ENCODE measurements around the gene EEF2K.

The EEF2K gene

GRCh38 chr16:22265351-22265750 lies 59.3 kb downstream of the EEF2K start:
- no peak for DNase-seq (ENCODE audit: low read depth)
- no peak for TF ChIP-seq CTCF (conservative IDR thresholded peaks at IDR 0.05; ENCODE audit: low read depth, low read length)
- no peak overlapping the region for H3K4me3 ChIP-seq (ENCODE audit: low read length)

GRCh38 chr16:22266546-22266945 lies 60.5 kb downstream of the EEF2K start:
- no peak for TF ChIP-seq CTCF (conservative IDR thresholded peaks at IDR 0.05; ENCODE audit: low read depth, low read length)
- no peak for DNase-seq (ENCODE audit: low read depth)
- H3K4me3 ChIP-seq (ENCODE audit: low read length), result no peak overlapping the region

GRCh38 chr16:22267764-22268163 lies 61.7 kb downstream of the EEF2K start:
- no peak for TF ChIP-seq CTCF (conservative IDR thresholded peaks at IDR 0.05; ENCODE audit: low read depth, low read length)
- no peak overlapping the region for H3K4me3 ChIP-seq (ENCODE audit: low read length)
- no peak for DNase-seq (ENCODE audit: low read depth)

GRCh38 chr16:22270525-22270924 lies 64.4 kb downstream of the EEF2K start:
- DNase-seq (ENCODE audit: low read depth), result no peak

GRCh38 chr16:22272870-22273650 lies 67.0 kb downstream of the EEF2K start:
- no peak for TF ChIP-seq CTCF (conservative IDR thresholded peaks at IDR 0.05; ENCODE audit: low read depth, low read length)
- H3K4me3 ChIP-seq (ENCODE audit: low read length), result no peak overlapping the region
- DNase-seq (ENCODE audit: low read depth), result no peak

More at GRCh38 chr16:22270525-22270924, 64.4 kb downstream of the EEF2K start:
- H3K4me3 ChIP-seq (ENCODE audit: low read length), result no peak overlapping the region
- TF ChIP-seq CTCF (conservative IDR thresholded peaks at IDR 0.05; ENCODE audit: low read depth, low read length), result no peak

GRCh38 chr16:22274916-22275315 lies 68.8 kb downstream of the EEF2K start:
- no peak for DNase-seq (ENCODE audit: low read depth)
- no peak for TF ChIP-seq CTCF (conservative IDR thresholded peaks at IDR 0.05; ENCODE audit: low read depth, low read length)
- H3K4me3 ChIP-seq (ENCODE audit: low read length), result no peak overlapping the region
